ENCODE results near the gene RXRA.
"Not testable (repeated sequence)": the region's sequence is repeated elsewhere in the genome, so short reads cannot be mapped to it uniquely, and the experiment has no call there.

The RXRA gene

DNA sequence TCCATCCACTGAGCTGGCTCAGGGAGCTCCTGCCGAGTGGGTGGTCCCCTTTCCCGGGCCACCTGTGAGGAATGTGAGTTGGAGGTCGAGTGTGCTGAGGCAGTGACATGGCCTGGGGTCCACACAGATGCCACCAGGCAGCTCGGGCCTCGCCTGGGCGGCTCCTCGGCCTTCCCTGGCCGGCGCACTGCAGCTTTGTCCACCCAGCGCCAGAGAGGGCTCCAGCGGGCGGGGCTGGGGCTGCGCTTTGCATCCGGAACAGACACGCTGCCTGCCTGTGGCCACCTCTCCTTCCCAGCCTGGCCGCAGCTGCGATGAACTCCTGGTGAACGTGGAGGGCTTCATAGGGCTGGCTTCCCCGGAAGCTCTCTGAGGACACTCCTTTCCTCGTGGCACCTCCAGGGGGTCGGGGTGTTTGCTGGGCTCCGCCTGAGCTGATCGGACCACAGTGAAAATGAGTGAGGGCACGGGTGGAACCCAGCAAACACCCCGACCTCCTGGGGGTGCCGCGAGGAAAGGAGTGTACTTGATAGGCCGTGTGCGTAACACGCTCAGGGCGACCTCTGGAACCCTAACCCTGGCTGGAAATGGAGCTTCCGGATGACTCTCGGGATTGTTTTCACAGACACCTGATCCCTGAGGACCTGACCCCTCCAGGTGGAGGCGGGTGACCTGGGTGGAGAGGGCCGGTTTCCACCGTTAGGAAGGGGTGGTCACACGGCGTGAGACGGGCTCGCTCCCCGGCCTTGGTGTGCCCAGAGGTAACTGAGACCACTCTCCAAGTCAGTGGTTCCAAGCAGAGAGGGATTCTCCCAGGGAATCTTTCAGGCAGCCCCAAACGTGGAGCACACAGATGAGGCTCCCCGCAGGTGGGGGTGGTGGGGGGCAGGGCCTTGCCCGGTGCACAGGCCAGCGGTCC, 31.8 kb upstream of the RXRA start:
- no peak for DNase-seq

DNA sequence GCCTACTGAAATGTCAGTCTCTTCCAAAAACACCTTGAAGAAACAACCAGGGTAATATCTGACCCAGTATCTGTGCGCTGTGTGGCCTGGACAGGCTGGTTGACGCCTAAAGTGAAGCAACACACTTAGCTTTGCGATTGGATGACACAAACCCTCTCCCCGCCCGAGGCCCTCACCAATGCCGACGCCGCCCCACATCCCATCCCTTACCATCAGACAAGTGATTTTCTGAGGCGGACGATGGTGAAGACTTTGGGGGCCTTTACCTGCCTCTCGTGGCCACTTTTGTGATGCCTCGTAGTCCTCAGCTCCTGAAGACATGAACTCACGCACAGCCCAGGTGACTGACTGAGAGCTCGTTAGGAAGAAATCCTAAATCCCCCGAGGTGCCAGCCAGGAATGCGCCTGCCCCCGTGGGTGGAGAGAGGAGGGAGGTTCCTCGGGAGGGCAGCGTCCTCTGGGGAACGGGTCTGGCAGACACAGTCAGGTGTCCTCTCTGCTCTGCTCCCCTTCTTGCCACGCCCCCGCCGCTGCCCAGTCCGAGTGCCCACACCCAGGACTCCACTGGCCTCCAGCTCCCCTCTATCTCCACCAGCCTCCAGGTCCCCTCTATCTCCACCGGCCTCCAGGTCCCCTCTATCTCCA, 31.0 kb upstream of the RXRA start:
- DNase-seq, result no peak

DNA sequence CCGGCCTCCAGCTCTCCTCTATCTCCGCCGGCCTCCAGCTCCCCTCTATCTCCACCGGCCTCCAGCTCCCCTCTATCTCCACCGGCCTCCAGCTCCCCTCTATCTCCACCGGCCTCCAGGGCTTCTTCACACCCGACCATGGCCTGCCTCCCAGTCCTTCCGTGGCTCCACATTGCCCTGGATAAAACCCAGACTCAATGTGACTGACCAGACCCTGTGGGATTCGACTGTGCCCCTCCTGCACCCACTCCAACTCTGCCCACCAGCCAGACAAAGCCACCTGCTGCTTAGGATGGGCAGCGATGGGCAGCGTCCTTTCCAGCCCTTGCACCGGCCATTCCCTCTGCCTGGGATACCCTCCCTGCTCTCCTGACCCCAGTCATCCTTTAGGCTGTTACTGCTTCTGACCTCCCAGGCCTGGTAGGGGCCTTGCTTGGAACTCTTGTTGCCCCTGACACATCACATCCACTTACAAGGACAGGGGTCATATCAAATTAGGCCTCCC, 30.5 kb upstream of the RXRA start:
- DNase-seq, result no peak

DNA sequence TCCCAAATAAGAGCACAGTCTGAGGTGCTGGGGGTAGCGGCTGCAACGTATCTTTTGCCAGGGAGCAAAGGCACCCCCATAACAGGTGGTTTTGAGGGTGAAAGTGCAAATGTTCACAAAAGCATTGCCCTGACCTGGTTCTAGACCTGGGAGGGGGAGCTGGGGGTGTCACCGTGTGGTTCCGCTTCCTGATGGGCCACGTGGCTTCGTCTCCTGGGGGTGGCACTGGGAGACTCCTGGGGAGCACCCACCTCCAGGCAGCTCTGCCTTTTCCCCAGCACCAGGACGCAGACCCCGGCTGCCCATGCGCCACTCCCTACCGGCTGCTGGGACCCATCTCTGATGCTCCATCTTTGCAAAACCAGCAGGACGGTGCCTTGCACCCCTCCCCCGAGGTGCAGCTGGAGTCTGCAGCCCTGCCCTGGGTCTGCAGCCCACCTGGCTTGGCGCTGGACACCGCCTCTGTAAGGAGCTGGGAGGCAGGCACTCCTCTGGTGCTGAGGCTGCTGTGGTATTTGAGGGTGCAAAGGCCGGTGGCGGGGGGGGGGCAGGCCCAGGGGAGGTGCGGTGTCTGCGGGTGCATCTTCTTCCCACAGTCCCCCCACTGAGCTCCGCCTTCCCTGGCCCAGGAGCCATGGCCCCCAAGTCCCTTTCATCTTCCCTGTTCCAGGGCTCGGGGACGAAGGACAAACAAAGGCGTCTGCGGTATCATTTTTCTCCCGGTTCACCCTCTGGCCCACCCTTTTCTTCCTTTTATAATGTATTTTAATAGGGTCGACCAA, 29.8 kb upstream of the RXRA start:
- no peak for DNase-seq

DNA sequence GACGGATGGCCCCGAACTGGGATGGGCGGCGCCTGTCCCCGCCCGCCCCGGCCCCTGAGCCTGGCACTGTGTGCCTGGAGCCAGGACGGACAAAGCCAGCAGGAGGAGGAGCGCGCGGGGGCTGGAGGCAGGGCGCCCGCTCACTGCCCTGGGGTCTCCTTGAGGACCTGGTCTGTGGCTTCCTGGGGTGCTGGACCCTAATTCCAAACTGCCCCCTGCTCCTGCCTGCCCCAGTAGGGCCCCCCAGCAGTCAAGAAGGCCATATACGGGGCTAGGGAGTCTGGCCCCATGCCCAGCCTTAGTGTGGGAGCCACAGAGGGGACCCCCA, 29.2 kb upstream of the RXRA start:
- DNase-seq, result no peak

DNA sequence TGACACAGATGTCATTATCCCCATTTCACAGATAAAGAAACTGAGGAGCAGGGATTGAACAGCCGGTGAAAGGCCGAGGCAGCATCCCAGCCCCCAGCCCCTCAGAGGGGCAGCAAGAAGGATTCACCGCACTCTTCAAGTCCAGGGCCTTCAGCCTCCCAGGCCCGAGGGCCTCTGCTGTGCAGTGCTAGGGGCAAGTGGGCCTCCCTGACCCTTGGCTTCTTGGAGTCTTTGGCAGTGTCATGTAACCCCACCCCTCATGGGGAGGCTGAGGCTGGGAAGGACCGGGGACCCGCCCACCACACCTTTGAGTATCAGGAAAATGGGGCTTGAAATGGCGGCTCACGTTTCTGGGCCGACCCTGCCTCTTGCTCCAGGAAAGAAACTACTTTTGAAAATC, 28.7 kb upstream of the RXRA start:
- no peak for DNase-seq

DNA sequence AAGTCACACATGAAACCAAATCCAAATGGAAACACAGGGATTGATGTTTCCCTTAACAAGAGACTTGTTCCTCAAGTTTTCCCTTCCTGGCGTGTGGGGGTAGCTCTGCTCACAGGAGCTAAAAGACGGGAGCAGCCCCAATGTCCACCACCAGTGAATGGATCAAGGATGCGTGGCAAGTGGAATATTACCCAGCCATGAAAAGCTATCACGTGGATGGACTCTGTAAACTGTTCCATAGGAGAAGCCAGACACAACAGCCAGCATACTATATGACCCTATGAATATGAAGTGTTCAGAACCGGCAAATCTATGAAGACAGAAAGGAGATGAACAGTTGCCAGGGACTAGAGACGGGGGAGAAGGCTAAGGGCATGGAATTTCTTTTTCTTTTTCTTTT, 28.3 kb upstream of the RXRA start:
- no peak for DNase-seq

DNA sequence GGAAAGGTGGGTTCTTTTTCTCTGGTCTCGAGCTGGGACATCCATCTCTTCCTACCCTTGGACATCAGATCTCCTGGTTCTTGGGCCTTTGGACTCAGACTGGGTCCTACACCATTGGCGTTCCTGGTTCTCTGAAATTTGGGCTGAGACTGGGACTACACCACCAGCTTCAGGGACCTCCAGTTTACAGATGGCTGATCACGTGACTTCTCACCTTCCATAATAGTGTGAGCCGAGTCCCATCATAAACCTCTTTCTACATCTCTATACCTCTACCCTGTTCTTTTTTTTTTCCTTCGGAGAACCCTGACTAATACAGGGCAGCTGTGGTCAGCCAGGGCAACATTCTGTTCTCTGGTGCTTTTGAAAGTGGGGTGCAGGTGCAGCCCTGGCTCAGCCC, 27.2 kb upstream of the RXRA start:
- DNase-seq, result no peak

DNA sequence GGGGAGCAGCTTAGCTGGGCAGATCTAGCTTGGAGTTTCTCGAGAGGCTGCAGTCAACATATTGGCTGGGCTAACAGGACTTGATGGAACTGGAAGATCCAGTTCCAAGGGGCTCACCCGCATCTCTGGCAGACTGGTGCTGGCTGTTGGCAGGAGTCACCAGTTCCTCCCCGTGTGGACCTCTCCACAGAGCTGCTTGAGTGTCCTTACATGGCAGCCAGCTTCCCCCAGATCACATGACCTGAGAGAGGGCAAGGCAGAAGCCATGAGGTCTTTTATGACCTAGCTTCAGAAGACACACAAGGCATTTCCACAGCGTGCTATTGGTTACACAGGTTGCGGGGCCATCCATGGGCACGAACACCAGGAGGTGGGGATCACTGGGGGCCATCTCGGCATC, 26.4 kb upstream of the RXRA start:
- DNase-seq, result no peak

DNA sequence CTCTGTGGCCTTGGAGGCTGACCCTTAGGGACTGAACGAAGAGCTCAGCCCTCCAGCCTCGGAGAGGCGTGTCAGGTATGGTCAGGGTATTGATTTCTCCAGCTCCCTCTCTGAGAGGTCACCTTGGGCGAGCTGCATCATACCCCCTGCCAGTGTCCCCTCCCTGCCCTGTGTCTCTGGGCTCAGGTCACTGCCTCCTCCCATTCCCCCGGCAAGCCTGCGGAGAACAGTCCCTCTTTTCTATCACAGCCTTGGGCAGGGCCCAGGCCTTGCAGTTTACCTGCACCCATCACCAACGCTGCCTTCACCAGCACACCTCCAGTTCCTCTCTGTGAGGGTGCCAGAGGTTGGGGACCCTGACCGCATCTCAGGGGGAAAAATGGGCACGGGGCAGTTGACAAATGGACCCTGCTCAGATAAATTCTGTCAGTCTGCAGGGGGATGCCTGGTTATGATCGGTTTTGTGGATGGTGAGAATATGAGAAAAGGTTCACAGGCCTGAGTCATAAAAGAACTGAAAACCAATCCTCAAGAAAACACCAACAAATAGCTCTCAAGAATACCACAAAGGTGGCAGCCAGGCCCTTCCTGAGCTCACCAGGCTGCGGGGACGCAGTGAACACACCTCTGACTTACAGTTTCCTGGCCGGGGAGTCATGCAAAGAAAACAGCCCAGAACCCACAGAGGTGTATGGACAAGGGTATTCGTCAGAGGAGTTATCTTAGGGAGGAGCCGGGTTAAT, 24.7 kb upstream of the RXRA start:
- no peak for DNase-seq

DNA sequence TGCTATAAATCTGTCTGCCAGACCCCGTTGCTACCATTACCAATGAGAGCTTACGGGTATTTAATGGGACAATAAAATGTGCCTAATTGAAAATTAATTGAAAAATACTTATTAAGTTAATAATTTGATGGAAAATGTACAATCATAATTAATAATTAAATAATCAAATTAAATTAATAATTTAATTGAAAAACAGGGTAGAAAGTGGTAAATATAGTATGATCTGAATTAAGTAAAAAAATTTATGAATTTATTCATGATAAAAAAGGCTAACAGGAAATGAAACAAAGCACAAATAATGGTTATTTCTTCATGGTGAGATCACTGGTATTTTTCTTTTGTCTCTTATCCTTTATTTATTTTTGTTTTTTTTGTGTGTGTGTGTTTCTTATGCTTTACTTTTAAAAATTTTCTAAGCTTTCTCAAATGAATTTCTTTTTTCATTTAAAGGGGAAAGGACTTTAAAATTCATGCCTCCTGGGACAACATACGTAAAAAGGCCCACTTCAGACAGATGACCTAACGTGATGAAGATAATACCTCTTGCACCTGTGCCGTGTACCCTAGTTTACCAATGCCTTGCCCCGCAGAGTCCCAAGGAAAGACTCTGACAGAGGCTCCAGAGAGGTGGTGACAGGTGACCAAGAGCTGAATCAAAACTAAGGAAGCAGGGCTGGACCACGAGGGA, 24.0 kb upstream of the RXRA start:
- no peak for DNase-seq

DNA sequence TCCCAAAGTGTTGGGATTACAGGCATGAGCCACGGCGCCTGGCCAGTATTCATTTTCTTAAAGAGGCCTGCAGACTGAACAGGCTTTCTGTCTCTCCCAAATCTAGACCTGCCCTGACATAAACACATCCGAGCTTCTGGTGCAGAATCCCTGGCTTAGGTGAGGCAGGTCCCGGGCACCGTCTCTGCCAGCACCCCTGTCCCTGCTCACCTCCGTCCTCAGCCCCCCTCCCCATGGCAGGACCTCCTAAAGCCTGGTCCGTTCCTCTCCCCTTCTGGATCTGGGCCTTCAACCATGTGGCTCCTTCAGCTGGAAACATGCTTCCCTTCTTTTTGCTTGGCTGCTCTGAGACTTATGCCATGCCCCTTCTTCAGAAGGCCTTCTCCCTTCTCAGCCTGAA, 22.7 kb upstream of the RXRA start:
- no peak for DNase-seq

DNA sequence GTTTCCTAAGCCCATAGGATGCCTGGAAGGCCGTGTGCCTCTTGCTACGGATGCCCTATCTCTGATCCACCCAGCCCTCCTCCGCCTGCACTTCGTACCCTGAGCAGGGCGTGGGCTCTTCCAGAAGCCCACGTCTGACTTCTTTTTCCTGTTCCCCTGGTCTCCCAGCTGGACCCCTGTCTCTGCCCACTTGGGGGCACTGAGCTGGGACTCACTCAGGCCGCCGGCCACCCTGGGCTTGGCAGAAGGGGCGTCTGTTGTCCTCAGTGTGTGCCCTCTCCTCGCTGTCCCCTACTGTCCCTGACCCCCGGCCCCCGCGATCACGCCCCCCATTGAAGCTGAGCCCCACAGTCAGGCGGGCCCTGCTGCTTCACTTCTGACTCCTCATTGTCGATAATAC, 22.0 kb upstream of the RXRA start:
- no peak for DNase-seq

DNA sequence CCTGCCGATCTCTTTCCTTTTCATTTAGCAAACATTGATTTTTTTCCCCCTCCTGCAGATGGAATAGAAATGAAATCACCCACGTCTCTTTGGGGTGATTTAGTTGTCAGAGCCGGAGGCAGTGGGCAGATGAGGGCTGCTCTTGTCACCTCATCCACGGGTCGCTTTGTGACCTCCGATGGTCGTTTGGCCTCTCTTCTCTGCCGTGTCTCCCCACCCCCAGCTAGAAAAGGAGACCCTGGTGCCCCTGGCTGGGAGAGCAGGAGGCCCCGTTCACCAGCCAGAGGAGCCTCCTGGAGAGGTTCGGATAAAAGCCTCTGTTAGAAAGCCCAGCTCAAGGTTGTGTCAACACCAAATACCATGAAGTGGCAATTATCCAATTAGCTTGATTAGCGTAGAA, 21.6 kb upstream of the RXRA start:
- no peak for DNase-seq

DNA sequence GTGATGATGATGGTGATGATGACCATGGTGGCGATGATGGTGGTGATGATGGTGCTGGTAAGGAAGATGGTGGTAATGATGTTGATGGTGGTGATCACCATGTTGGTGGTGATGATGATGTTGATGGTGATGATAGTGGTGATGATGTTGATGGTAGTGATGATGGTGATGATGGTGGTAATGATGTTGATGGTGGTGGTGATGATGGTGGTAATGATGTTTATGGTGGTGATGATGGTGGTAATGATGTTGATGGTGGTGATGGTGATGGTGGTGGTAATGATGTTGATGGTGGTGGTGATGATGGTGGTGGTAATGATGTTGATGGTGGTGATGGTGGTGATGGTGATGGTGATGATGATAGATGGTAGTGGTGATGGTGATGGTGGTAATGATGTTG, 20.7 kb upstream of the RXRA start:
- DNase-seq, result no peak

DNA sequence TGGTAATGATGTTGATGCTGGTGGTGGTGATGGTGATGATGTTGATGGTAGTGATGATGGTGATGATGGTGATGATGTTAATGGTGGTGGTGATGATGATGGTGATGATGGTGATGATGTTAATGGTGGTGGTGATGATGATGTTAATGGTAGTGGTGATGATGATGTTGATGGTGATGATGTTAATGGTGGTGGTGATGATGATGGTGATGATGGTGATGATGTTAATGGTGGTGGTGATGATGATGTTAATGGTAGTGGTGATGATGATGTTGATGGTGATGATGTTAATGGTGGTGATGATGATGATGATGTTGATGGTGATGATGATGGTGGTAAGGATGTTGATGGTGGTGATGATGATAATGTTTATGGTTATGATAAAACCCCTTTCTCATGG, 20.2 kb upstream of the RXRA start:
- DNase-seq, result not testable (repeated sequence)

DNA sequence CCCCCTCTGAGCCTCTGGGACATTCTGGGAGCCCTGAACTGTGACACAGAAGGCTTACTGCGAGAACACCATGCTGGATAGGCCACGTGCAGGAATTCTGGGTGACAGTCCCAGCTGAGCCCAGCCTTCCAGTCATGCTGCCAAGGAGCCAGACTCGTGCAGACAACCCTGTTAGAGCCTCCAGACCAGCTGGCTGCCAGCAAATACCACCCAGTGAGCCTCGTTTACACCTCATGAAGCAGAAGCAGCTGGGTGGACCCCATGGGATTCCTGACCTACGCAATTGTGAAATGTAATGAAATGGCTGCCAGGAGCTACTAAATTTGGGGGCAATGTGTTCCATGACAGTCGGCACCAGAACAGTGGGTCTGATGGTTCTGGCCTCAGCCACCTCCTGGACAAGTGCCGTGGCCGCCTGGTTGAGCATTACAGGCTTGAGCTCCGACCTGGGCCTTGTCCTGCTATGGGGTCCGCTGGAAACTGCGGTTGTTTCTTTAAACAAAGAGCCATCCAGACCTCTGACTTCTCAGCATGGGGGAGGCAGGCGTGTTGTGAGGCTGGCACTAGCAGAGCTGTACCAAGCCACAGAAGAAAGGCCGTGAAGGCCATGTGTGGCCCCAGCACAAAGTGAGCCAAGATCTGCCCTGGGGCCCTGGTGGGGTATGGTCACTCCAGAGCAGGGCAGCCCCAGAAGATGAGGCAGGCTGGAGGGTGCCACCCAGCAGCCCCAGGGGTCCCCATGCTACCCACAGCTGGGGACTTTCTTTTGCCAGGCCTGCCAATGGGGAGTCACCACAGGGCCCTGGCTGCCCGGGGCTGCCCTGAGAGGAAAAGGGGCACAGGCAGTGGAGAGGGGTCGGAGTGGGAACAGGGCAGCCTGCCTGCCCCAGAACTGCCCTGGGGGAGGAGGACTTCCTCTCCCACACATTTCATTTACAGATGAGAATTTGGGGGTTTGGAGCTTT, 19.3 kb upstream of the RXRA start:
- DNase-seq, result no peak

DNA sequence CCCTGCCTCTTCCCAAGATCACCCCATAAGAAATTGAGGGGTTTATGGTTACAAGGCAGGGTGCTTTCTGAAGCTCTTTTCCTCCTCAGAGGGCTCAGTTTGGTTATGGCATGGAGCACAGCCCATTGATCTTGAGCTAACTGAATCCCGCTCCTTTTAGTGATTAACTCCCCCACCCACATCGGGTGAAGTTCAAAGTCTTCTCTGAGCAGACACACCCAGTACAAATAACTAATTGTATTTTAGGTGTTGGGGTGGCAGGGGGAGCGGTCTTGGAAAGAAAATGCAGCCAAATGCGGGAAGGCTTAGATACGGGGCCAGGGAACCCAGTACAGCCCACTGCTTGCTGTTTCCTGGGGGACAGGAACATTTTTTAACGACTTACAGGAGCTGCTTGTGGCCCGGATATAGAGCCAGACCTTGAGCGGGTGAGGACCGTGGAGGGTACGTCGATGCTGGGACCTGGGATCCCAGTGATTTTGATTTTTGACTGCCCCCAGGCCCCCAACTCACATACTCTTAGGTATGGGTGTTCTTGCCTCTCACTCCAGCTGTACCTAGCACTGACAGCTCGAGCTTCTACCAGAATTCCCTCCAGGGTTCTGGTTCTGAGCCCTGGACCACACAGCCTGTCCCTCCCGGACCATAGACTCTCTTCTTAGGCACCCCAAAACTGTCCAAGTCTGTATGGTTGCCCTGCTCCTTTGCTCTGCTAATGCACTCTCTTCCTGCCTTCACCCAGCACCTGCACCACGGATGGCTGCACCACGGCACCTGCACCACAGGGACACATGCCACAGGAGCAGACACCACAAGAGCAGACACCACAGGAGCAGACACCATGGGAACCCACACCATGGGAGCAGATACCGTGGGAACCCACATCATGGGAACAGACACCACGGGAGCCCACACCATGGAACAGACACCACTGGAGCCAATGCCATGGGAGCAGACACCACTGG, 18.3 kb upstream of the RXRA start:
- DNase-seq, result no peak

DNA sequence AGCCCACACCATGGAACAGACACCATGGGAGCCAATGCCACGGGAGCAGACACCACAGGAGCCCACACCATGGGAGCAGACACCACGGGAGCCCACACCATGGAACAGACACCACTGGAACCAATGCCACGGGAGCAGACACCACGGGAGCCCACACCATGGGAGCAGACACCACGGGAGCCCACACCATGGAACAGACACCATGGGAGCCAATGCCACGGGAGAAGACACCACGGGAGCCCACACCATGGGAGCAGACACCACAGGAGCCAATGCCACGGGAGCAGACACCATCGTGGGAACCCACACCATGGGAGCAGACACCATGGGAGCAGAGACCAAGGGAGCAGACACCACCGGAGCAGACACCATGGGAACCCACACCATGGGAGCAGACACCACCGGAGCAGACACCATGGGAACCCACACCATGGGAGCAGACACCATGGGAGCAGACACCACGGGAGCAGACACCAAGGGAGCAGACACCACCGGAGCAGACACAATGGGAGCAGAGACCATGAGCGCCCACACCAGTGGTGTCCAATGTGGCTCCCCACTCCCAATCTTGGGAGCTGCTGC, 17.5 kb upstream of the RXRA start:
- not testable (repeated sequence) for DNase-seq

DNA sequence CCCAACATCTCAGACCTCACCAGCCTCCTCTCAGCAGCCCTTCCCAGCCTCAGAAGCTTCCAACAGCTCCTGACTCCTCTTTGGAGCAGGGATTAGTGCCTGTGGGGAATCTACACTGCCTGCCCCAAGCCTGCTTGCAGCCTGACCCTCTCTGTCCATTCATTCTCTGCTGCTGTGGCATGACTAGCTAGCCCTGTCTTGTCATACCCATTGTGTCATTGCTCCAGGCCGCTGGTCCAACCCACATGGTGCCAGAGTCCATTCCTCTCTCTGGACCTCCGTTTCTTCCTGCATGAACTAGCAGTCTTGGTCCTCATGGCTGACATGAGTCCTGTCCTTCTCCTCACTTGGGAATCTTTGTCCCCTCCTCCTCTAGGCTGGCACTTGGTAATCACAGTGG, 12.8 kb upstream of the RXRA start:
- DNase-seq, result no peak
